B cell (primary cell): Measurements from ENCODE around the gene TGFA.

Source experiments
- EZH2 ChIP-seq: IDR thresholded peaks from 2 replicates; pipeline ENCODE4 v1.6.1; 2012; ENCODE audit warnings: borderline replicate concordance, low read depth, mild to moderate bottlenecking, moderate library complexity, low read length; ENCODE audit not compliant: insufficient read depth, poor library complexity, severe bottlenecking
- TF ChIP-seq, protein P1 (sequence below): fragments of 200-600 bp; IDR thresholded peaks from one replicate; pipeline ENCODE4 v1.8.0; 2022; ENCODE audit warnings: antibody characterized with exemption, mild to moderate bottlenecking

DNA sequence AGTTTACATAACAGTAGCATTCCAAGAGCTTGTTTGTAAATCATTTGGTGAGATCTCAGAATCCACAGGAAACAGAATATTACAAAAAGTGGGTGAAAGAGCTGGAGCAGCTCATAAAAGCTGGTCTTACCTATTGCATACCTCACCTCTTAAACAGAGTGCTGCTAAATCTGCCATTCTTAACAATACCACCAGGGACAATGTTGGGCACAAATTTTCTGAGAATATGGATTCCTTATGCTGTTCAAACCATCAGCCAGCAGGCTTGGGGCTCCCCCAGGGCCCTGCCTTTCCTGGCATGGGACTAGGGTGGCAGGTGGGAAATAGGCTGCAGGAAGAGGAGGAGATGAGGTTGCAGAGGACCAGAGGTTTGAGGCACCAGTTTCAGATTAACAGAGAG is 55.6 kb downstream of the TGFA start:
- TF ChIP-seq, protein P1, sequence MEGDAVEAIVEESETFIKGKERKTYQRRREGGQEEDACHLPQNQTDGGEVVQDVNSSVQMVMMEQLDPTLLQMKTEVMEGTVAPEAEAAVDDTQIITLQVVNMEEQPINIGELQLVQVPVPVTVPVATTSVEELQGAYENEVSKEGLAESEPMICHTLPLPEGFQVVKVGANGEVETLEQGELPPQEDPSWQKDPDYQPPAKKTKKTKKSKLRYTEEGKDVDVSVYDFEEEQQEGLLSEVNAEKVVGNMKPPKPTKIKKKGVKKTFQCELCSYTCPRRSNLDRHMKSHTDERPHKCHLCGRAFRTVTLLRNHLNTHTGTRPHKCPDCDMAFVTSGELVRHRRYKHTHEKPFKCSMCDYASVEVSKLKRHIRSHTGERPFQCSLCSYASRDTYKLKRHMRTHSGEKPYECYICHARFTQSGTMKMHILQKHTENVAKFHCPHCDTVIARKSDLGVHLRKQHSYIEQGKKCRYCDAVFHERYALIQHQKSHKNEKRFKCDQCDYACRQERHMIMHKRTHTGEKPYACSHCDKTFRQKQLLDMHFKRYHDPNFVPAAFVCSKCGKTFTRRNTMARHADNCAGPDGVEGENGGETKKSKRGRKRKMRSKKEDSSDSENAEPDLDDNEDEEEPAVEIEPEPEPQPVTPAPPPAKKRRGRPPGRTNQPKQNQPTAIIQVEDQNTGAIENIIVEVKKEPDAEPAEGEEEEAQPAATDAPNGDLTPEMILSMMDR = peak; percentile 7
- no peak for TF ChIP-seq EZH2
